ENCODE measurements around the gene UNC80. TPM values are rescaled to one million over a fixed set of nuclear protein-coding genes. Genes with fewer than 3 reads are reported as not detected.

UNC80 gene
- total and polyA plus RNA-seq, 2 of the 4 experiments (the other 2 are of a cell fraction): not detected

DNA sequence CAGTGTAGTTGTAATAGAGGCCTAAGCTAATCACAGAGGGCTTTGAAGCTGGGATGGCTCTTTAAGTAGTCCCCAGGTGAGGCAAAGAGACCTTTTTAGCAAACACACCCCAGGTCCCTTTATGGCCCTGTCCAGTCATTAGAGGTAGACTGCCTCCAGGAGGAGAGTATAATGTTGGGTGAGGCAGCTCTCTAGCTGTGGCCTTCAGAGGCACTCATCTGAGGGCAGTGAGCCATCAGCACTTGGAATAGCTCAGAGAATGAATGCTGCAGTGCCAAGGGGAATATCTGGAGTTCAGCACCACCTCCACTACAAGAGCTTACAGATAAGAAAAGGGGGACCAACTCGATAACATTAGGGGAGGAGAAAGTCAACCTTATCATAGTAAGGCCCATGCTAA, 52.8 kb downstream of the UNC80 start:
- no peak overlapping the region for H2AK9ac ChIP-seq (replicated peaks; ENCODE audit: low read depth, low read length, poor library complexity)
- H3K27me3 ChIP-seq (ENCODE audit: control insufficient read depth, insufficient read depth, low read length): no peaks in the 10 kb centered on the region
- ChIA-PET POLR2A (ENCODE audit: unreplicated experiment) (no interaction called here), CTCF (no interaction called here)
- H3K4me1 ChIP-seq (ENCODE audit: control insufficient read depth, insufficient read depth, low read length): no peaks in the 10 kb centered on the region
- no peak overlapping the region for H3K4me2 ChIP-seq (ENCODE audit: low read depth, low read length)
- no peak overlapping the region for H2BK15ac ChIP-seq (ENCODE audit: low read depth, low read length)
- no peaks in the 10 kb centered on the region for H3K9me1 ChIP-seq (ENCODE audit: insufficient read depth, low read length)
- WGBS, 2 experiments (ENCODE audit: extremely low coverage in 2 of 2, insufficient read length in 1 of 2): no CpG with 5 or more reads among the region's 1 CpG
- H3K9me3 ChIP-seq (ENCODE audit: control insufficient read depth, insufficient read depth, low read length): no peaks in the 10 kb centered on the region; the same call in 1 of the 2 replicates
- no peaks in the 10 kb centered on the region for H3K79me1 ChIP-seq (ENCODE audit: low read depth in 1 of 2, low read length in 2 of 2)
- no peak overlapping the region for H3K14ac ChIP-seq (replicated peaks; ENCODE audit: low read depth, low read length)
- no peak overlapping the region for H3K23ac ChIP-seq (ENCODE audit: low read depth, low read length)
- dilution Hi-C loops (cut with HindIII; ENCODE audit: low sequenced_read_pairs, unreplicated experiment) (no loop called here), in situ Hi-C loops (cut with MboI; ENCODE audit: low sequenced_read_pairs) (no loop called here), intact Hi-C loops (cut with micrococcal nuclease) (no loop called here)
- no peak overlapping the region for H2BK5ac ChIP-seq (ENCODE audit: low read depth, low read length, poor library complexity, severe bottlenecking)
- no peaks in the 10 kb centered on the region for H4K20me1 ChIP-seq (ENCODE audit: insufficient read depth, low read length)
- no peak overlapping the region for H4K91ac ChIP-seq (ENCODE audit: insufficient read depth, low read depth, low read length)
- no peak for DNase-seq
- H3K18ac ChIP-seq (ENCODE audit: low read depth, low read length): no peak overlapping the region
- H4K8ac ChIP-seq (ENCODE audit: low read depth in 2 of 2, low read length in 2 of 2): no peak overlapping the region
- H3K36me3 ChIP-seq (ENCODE audit: control insufficient read depth, insufficient read depth, low read length): no peaks in the 10 kb centered on the region
- BruUV-seq (replicated peaks): no TSS peak
- no peak for ATAC-seq (ENCODE audit: low read depth)
- H2AK5ac ChIP-seq (ENCODE audit: low read depth, low read length): no peak overlapping the region
- no peak overlapping the region for H3K4ac ChIP-seq (ENCODE audit: low read depth, low read length)
- H2BK120ac ChIP-seq (ENCODE audit: low read depth, low read length): no peak overlapping the region
- no peak overlapping the region for H3K27ac ChIP-seq (ENCODE audit: insufficient read depth, low read length)
- H3K56ac ChIP-seq (ENCODE audit: extremely low read depth, insufficient read depth, low read length): no peak overlapping the region
- no peak overlapping the region for H3K4me3 ChIP-seq (ENCODE audit: insufficient read depth, low read depth, low read length)
- H2BK20ac ChIP-seq (ENCODE audit: low read depth, low read length): no peak overlapping the region
- H3K9ac ChIP-seq (ENCODE audit: low read depth, low read length): no peak overlapping the region
- no peak overlapping the region for H4K5ac ChIP-seq (ENCODE audit: low read depth, low read length)
- TF ChIP-seq, protein P1, sequence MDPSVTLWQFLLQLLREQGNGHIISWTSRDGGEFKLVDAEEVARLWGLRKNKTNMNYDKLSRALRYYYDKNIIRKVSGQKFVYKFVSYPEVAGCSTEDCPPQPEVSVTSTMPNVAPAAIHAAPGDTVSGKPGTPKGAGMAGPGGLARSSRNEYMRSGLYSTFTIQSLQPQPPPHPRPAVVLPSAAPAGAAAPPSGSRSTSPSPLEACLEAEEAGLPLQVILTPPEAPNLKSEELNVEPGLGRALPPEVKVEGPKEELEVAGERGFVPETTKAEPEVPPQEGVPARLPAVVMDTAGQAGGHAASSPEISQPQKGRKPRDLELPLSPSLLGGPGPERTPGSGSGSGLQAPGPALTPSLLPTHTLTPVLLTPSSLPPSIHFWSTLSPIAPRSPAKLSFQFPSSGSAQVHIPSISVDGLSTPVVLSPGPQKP (IDR thresholded peaks at IDR 0.05; ENCODE audit: borderline replicate concordance, low read depth, low read length): no peak
- no peak for TF ChIP-seq MXI1 (IDR thresholded peaks at IDR 0.05; ENCODE audit: borderline replicate concordance, low read depth, low read length)
- TF ChIP-seq MAZ (IDR thresholded peaks at IDR 0.05; ENCODE audit: borderline replicate concordance, low read depth, low read length): no peak
- TF ChIP-seq, protein P2, sequence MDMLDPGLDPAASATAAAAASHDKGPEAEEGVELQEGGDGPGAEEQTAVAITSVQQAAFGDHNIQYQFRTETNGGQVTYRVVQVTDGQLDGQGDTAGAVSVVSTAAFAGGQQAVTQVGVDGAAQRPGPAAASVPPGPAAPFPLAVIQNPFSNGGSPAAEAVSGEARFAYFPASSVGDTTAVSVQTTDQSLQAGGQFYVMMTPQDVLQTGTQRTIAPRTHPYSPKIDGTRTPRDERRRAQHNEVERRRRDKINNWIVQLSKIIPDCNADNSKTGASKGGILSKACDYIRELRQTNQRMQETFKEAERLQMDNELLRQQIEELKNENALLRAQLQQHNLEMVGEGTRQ (IDR thresholded peaks at IDR 0.05; ENCODE audit: low read depth, low read length): no peak
- no peak for TF ChIP-seq CHD1 (IDR thresholded peaks at IDR 0.05; ENCODE audit: low read depth, low read length)
- TF ChIP-seq SMC3 (IDR thresholded peaks at IDR 0.05; ENCODE audit: low read depth, low read length): no peak
- no peak for TF ChIP-seq RAD21 (IDR thresholded peaks at IDR 0.05; ENCODE audit: low read length)
- no peak for TF ChIP-seq FOS (IDR thresholded peaks at IDR 0.05; ENCODE audit: low read depth, low read length)
- no peak for TF ChIP-seq BHLHE40 (IDR thresholded peaks at IDR 0.05; ENCODE audit: low read depth, low read length)
- TF ChIP-seq MAFK (IDR thresholded peaks at IDR 0.05; ENCODE audit: low read depth, low read length): no peak
- no peak for TF ChIP-seq NFE2L2 (IDR thresholded peaks at IDR 0.05; ENCODE audit: low read depth, low read length)
- TF ChIP-seq, protein P3, sequence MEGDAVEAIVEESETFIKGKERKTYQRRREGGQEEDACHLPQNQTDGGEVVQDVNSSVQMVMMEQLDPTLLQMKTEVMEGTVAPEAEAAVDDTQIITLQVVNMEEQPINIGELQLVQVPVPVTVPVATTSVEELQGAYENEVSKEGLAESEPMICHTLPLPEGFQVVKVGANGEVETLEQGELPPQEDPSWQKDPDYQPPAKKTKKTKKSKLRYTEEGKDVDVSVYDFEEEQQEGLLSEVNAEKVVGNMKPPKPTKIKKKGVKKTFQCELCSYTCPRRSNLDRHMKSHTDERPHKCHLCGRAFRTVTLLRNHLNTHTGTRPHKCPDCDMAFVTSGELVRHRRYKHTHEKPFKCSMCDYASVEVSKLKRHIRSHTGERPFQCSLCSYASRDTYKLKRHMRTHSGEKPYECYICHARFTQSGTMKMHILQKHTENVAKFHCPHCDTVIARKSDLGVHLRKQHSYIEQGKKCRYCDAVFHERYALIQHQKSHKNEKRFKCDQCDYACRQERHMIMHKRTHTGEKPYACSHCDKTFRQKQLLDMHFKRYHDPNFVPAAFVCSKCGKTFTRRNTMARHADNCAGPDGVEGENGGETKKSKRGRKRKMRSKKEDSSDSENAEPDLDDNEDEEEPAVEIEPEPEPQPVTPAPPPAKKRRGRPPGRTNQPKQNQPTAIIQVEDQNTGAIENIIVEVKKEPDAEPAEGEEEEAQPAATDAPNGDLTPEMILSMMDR (conservative IDR thresholded peaks at IDR 0.05; ENCODE audit: low read depth, low read length): no peak
- no peak for TF ChIP-seq POLR2A (IDR thresholded peaks at IDR 0.05; ENCODE audit: low read depth, low read length)
- TF ChIP-seq RCOR1 (IDR thresholded peaks at IDR 0.05; ENCODE audit: insufficient replicate concordance, low read length): no peak
- no peak for TF ChIP-seq CEBPB (IDR thresholded peaks at IDR 0.05; ENCODE audit: low read depth, low read length)
- no peak overlapping the region for H2AFZ ChIP-seq (replicated peaks; ENCODE audit: low read length, poor library complexity)

Data from IMR-90 (cell line).